ENCODE measurements around the gene PRR18. TPM values are rescaled to one million over a fixed set of nuclear protein-coding genes. Genes with fewer than 3 reads are reported as not detected.

The PRR18 gene
- total RNA-seq, 2 donors from 2014 or later = not detected

DNA sequence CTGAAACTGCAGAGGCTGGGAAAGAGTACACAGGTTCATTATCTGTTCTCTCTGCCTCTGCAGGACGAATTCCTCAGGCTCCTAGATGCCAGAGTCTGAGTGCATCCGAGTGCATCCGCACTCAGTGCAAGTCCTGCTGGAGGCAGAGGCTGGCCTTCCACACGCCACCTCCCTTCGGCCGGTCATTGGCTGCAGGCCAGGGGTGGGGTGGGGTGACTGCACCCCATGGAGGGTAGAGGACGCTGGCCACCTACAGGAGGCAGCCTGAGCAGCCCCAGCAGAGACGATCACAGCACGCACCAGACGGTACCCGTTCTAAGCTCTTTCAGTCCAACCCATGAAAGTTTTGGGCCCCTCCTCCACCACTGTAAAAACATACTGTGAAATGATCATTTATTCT lies 22.4 kb upstream of the PRR18 start:
- H3K4me1 ChIP-seq = peaks cover 0 to 21% of the 10 kb centered on the region in 2 donors
- TF ChIP-seq, protein P1, sequence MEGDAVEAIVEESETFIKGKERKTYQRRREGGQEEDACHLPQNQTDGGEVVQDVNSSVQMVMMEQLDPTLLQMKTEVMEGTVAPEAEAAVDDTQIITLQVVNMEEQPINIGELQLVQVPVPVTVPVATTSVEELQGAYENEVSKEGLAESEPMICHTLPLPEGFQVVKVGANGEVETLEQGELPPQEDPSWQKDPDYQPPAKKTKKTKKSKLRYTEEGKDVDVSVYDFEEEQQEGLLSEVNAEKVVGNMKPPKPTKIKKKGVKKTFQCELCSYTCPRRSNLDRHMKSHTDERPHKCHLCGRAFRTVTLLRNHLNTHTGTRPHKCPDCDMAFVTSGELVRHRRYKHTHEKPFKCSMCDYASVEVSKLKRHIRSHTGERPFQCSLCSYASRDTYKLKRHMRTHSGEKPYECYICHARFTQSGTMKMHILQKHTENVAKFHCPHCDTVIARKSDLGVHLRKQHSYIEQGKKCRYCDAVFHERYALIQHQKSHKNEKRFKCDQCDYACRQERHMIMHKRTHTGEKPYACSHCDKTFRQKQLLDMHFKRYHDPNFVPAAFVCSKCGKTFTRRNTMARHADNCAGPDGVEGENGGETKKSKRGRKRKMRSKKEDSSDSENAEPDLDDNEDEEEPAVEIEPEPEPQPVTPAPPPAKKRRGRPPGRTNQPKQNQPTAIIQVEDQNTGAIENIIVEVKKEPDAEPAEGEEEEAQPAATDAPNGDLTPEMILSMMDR (IDR thresholded peaks at IDR 0.05) = no peak
- no peaks in the 10 kb centered on the region for H3K27me3 ChIP-seq
- no peaks in the 10 kb centered on the region for H3K9me3 ChIP-seq
- H3K4me3 ChIP-seq = no peak overlapping the region
- no peak overlapping the region for H3K27ac ChIP-seq
- H3K36me3 ChIP-seq = peaks cover 19% of the 10 kb centered on the region
- DNase-seq (ENCODE audit: low spot score) = no peak

DNA sequence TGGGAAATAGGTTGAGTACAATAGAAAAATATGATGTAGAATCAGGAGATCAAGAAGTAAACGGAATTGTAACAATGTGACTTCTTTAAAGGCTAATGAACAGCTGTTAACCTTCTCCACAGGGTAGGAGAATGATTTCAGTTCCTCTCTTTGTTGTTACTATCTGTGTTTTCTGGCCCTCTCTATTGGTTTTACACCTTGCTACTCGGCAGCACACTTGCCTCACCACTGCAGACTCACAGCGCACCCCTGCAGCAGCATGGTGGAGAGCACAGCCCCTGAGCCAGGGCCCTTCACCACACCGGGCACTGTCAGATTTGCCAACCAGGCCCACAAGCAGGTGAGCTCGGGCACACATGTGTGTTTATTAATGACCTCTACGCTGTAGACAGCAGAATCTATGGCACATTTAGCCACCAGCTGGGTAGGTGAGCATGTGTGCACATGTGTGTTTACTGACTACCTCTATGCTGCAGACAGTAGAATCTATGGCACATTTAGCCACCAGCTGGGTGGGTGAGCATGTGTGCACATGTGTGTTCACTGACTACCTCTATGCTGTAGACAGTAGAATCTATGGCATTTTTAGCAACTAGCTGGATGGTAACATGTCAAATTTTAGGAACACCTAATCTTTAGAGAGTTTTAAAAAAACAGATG lies 17.3 kb upstream of the PRR18 start:
- TF ChIP-seq, protein P1 (IDR thresholded peaks at IDR 0.05) = no peak
- Histone ChIP-seq H3K27me3 (no peaks in the 10 kb centered on the region), H3K4me1 (peaks cover 0 to 11% of the 10 kb centered on the region in 2 donors), H3K9me3 (no peaks in the 10 kb centered on the region), H3K27ac (no peak overlapping the region), H3K4me3 (no peak overlapping the region), H3K36me3 (peaks cover 50% of the 10 kb centered on the region)
- DNase-seq (ENCODE audit: low spot score) = no peak

DNA sequence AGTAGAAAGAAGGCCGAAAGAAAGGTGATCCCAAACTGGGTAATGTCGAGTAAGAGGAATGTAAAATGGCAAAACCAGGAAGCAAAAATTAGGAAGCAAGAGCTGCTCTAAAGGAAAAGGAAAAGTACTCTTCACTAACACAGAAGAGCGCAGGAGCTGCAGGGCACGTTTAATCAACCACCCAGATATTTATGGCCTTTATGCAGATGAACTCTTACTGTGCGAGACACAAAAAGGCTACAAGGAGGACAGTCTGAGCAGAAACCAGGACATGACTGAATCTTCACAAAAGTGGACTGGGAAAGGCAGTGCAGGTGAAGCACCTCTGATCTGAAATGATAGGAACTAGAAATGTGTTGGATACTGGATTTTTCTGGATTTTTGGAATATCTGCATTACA lies 15.2 kb upstream of the PRR18 start:
- no peaks in the 10 kb centered on the region for H3K9me3 ChIP-seq
- no peaks in the 10 kb centered on the region for H3K27me3 ChIP-seq
- TF ChIP-seq, protein P1 (IDR thresholded peaks at IDR 0.05) = no peak
- H3K36me3 ChIP-seq = peaks cover 45% of the 10 kb centered on the region
- H3K27ac ChIP-seq = no peak overlapping the region
- DNase-seq (ENCODE audit: low spot score) = no peak
- H3K4me1 ChIP-seq = peaks cover 0 to 10% of the 10 kb centered on the region in 2 donors
- H3K4me3 ChIP-seq = no peak overlapping the region

DNA sequence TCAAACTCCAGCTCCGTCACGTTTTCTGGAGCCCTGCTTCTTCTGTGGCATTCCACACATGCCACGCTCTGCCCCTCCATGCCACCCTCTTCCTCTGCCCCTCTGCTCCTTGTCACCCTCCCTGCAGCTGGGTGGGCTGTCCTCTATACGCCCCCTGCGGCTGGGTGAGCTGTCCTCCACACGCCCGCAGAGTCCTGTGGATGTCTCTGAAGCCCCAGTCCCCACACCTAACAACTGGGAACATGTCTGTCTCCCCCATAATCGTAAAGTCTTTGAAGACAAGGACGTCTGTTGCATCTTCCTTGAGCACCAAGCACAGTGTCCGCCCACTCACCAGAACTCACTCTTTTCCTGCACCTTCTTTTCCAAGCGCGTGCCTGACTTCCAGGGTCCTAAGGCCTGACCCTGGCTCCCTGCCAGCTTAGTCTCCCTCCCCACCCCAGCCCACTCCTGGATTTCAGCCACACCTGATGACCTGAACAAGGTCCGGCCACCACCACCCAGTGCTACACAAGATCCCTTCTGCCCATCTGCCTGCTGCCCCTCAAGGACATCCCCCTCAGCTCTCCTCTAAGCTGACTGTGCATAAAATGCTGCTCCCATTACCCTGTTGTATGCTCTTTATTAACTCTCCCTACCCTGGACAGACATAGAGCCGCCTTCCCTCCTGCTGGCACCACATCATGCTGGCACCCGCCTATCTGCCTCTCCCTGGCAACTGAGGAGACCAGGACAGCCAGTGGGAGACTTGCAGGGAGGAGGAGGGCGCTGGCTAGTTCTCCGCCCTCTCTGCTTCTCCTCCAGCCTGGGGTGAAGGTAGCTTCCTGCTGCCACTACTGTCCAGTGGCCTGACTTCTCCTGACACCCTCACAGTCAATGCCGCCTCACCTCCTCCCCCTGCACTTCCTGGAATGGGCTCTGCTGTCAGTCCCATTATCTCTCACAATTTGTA lies 10.7 kb upstream of the PRR18 start:
- H3K4me1 ChIP-seq = peaks cover 0 to 5% of the 10 kb centered on the region in 2 donors
- TF ChIP-seq, protein P1 (IDR thresholded peaks at IDR 0.05) = no peak
- DNase-seq (ENCODE audit: low spot score) = no peak
- no peak overlapping the region for H3K4me3 ChIP-seq
- no peaks in the 10 kb centered on the region for H3K27me3 ChIP-seq
- H3K9me3 ChIP-seq = no peaks in the 10 kb centered on the region
- peaks cover 28% of the 10 kb centered on the region for H3K36me3 ChIP-seq
- H3K27ac ChIP-seq = no peak overlapping the region

DNA sequence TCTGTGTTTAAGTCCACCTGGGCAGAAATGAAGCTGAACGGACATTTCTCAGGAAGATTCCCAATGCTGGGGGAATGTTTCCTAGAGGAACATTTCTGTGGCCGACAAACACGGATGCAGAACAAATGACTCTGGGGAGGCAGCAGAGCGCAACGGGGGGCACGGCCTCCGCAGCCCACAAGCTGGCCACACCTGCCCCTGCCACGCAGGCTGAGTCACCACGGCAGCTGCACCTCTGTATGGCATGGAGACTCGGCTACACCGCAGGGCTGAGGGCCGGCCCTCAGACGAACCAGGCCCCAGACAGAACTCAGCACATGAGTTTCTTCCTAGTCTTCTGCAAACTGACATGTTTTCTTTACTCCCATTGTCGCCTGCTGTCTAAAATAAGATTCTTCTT lies 10.0 kb upstream of the PRR18 start:
- H3K27me3 ChIP-seq = no peaks in the 10 kb centered on the region
- H3K27ac ChIP-seq = no peak overlapping the region
- no peak overlapping the region for H3K4me3 ChIP-seq
- DNase-seq (ENCODE audit: low spot score) = no peak
- peaks cover 21% of the 10 kb centered on the region for H3K36me3 ChIP-seq
- H3K9me3 ChIP-seq = no peaks in the 10 kb centered on the region
- H3K4me1 ChIP-seq = peaks cover 0 to 5% of the 10 kb centered on the region in 2 donors
- TF ChIP-seq, protein P1 (IDR thresholded peaks at IDR 0.05) = no peak

Data from right atrium auricular region (tissue), 2 donors.